ENCODE measurements around the gene DHX58.
A peak's percentile ranks its signal among the peaks of the same experiment; 100 is the strongest.

Gene DHX58

GRCh38 chr17:42087042-42087701 is 25.3 kb downstream of the DHX58 start:
- Histone ChIP-seq H3K27me3 (ENCODE audit: control insufficient read depth in 1 of 2, insufficient read depth in 2 of 2, low read length in 2 of 2) (peaks cover 8 to 19% of the 10 kb centered on the region in 2 donors), H3K9me3 (ENCODE audit: control insufficient read depth in 1 of 2, low read length in 2 of 2) (no peaks in the 10 kb centered on the region), H3K9ac (ENCODE audit: low read depth in 1 of 2, low read length in 2 of 2) (no peak overlapping the region), H3K4me1 (ENCODE audit: control insufficient read depth in 1 of 2, insufficient read depth in 2 of 2, low read length in 2 of 2) (no peaks in the 10 kb centered on the region), H3K27ac (ENCODE audit: low read depth, low read length) (no peak overlapping the region), H3K36me3 (ENCODE audit: control insufficient read depth in 1 of 2, insufficient read depth in 2 of 2, low read length in 2 of 2) (no peaks in the 10 kb centered on the region), H3K4me3 (ENCODE audit: low read depth in 1 of 2, low read length in 2 of 2) (no peak overlapping the region)

GRCh38 chr17:42081516-42082129 is 30.9 kb downstream of the DHX58 start:
- H3K9ac ChIP-seq (ENCODE audit: low read depth in 1 of 2, low read length in 2 of 2), result no peak overlapping the region

GRCh38 chr17:42079541-42079940 is 33.0 kb downstream of the DHX58 start:
- no peaks in the 10 kb centered on the region for H3K36me3 ChIP-seq (ENCODE audit: control insufficient read depth in 1 of 2, insufficient read depth in 2 of 2, low read length in 2 of 2)

More at GRCh38 chr17:42081516-42082129, 30.9 kb downstream of the DHX58 start:
- H3K27ac ChIP-seq (ENCODE audit: low read depth, low read length), result no peak overlapping the region
- no peaks in the 10 kb centered on the region for H3K36me3 ChIP-seq (ENCODE audit: control insufficient read depth in 1 of 2, insufficient read depth in 2 of 2, low read length in 2 of 2)
- no peaks in the 10 kb centered on the region for H3K9me3 ChIP-seq (ENCODE audit: control insufficient read depth in 1 of 2, low read length in 2 of 2)
- no peaks in the 10 kb centered on the region for H3K4me1 ChIP-seq (ENCODE audit: control insufficient read depth in 1 of 2, insufficient read depth in 2 of 2, low read length in 2 of 2)
- H3K4me3 ChIP-seq (ENCODE audit: low read depth in 1 of 2, low read length in 2 of 2), result no peak overlapping the region
- peaks cover 0 to 4% of the 10 kb centered on the region in 2 donors for H3K27me3 ChIP-seq (ENCODE audit: control insufficient read depth in 1 of 2, insufficient read depth in 2 of 2, low read length in 2 of 2)

GRCh38 chr17:42078396-42079043 is 34.0 kb downstream of the DHX58 start:
- no peaks in the 10 kb centered on the region for H3K9me3 ChIP-seq (ENCODE audit: control insufficient read depth in 1 of 2, low read length in 2 of 2)
- no peaks in the 10 kb centered on the region for H3K4me1 ChIP-seq (ENCODE audit: control insufficient read depth in 1 of 2, insufficient read depth in 2 of 2, low read length in 2 of 2)
- H3K9ac ChIP-seq (ENCODE audit: low read depth in 1 of 2, low read length in 2 of 2), result no peak overlapping the region
- peaks cover 0 to 4% of the 10 kb centered on the region in 2 donors for H3K27me3 ChIP-seq (ENCODE audit: control insufficient read depth in 1 of 2, insufficient read depth in 2 of 2, low read length in 2 of 2)
- no peak overlapping the region for H3K27ac ChIP-seq (ENCODE audit: low read depth, low read length)
- no peaks in the 10 kb centered on the region for H3K36me3 ChIP-seq (ENCODE audit: control insufficient read depth in 1 of 2, insufficient read depth in 2 of 2, low read length in 2 of 2)
- no peak overlapping the region for H3K4me3 ChIP-seq (ENCODE audit: low read depth in 1 of 2, low read length in 2 of 2)

More at GRCh38 chr17:42079541-42079940, 33.0 kb downstream of the DHX58 start:
- peaks cover 0 to 4% of the 10 kb centered on the region in 2 donors for H3K27me3 ChIP-seq (ENCODE audit: control insufficient read depth in 1 of 2, insufficient read depth in 2 of 2, low read length in 2 of 2)
- H3K4me3 ChIP-seq (ENCODE audit: low read depth in 1 of 2, low read length in 2 of 2), result no peak overlapping the region
- H3K27ac ChIP-seq (ENCODE audit: low read depth, low read length), result no peak overlapping the region
- H3K9me3 ChIP-seq (ENCODE audit: control insufficient read depth in 1 of 2, low read length in 2 of 2), result no peaks in the 10 kb centered on the region
- H3K4me1 ChIP-seq (ENCODE audit: control insufficient read depth in 1 of 2, insufficient read depth in 2 of 2, low read length in 2 of 2), result no peaks in the 10 kb centered on the region
- no peak overlapping the region for H3K9ac ChIP-seq (ENCODE audit: low read depth in 1 of 2, low read length in 2 of 2)

GRCh38 chr17:42077755-42078154 is 34.8 kb downstream of the DHX58 start:
- Histone ChIP-seq H3K4me3 (ENCODE audit: low read depth in 1 of 2, low read length in 2 of 2) (no peak overlapping the region), H3K9ac (ENCODE audit: low read depth in 1 of 2, low read length in 2 of 2) (no peak overlapping the region), H3K9me3 (ENCODE audit: control insufficient read depth in 1 of 2, low read length in 2 of 2) (no peaks in the 10 kb centered on the region), H3K36me3 (ENCODE audit: control insufficient read depth in 1 of 2, insufficient read depth in 2 of 2, low read length in 2 of 2) (no peaks in the 10 kb centered on the region), H3K4me1 (ENCODE audit: control insufficient read depth in 1 of 2, insufficient read depth in 2 of 2, low read length in 2 of 2) (no peaks in the 10 kb centered on the region), H3K27me3 (ENCODE audit: control insufficient read depth in 1 of 2, insufficient read depth in 2 of 2, low read length in 2 of 2) (peaks cover 0 to 4% of the 10 kb centered on the region in 2 donors), H3K27ac (ENCODE audit: low read depth, low read length) (no peak overlapping the region)

- no peaks in the 10 kb centered on the region for H3K9me3 ChIP-seq (ENCODE audit: control insufficient read depth in 1 of 2, low read length in 2 of 2)
- H3K4me3 ChIP-seq (ENCODE audit: low read depth in 1 of 2, low read length in 2 of 2), result no peak overlapping the region
- H3K9ac ChIP-seq (ENCODE audit: low read depth in 1 of 2, low read length in 2 of 2), result no peak overlapping the region
- H3K4me1 ChIP-seq (ENCODE audit: control insufficient read depth in 1 of 2, insufficient read depth in 2 of 2, low read length in 2 of 2), result peaks cover 0 to 2% of the 10 kb centered on the region in 2 donors
- H3K36me3 ChIP-seq (ENCODE audit: control insufficient read depth in 1 of 2, insufficient read depth in 2 of 2, low read length in 2 of 2), result no peaks in the 10 kb centered on the region
- no peak overlapping the region for H3K27ac ChIP-seq (ENCODE audit: low read depth, low read length)
- peaks cover 3 to 9% of the 10 kb centered on the region in 2 donors for H3K27me3 ChIP-seq (ENCODE audit: control insufficient read depth in 1 of 2, insufficient read depth in 2 of 2, low read length in 2 of 2)
Measured at GRCh38 chr17:42076797-42077559, 35.5 kb downstream of the DHX58 start.

GRCh38 chr17:42075789-42076188 is 36.7 kb downstream of the DHX58 start:
- Histone ChIP-seq H3K27me3 (ENCODE audit: control insufficient read depth in 1 of 2, insufficient read depth in 2 of 2, low read length in 2 of 2) (peaks cover 14 to 21% of the 10 kb centered on the region in 2 donors), H3K9me3 (ENCODE audit: control insufficient read depth in 1 of 2, low read length in 2 of 2) (no peaks in the 10 kb centered on the region), H3K9ac (ENCODE audit: low read depth in 1 of 2, low read length in 2 of 2) (no peak overlapping the region), H3K36me3 (ENCODE audit: control insufficient read depth in 1 of 2, insufficient read depth in 2 of 2, low read length in 2 of 2) (no peaks in the 10 kb centered on the region), H3K4me3 (ENCODE audit: low read depth in 1 of 2, low read length in 2 of 2) (no peak overlapping the region), H3K4me1 (ENCODE audit: control insufficient read depth in 1 of 2, insufficient read depth in 2 of 2, low read length in 2 of 2) (peaks cover 0 to 4% of the 10 kb centered on the region in 2 donors), H3K27ac (ENCODE audit: low read depth, low read length) (no peak overlapping the region)

- Histone ChIP-seq H3K4me3 (ENCODE audit: low read depth in 1 of 2, low read length in 2 of 2) (peak overlapping the region in 1 of 2 donors; percentile 47), H3K9me3 (ENCODE audit: control insufficient read depth in 1 of 2, low read length in 2 of 2) (no peaks in the 10 kb centered on the region), H3K9ac (ENCODE audit: low read depth in 1 of 2, low read length in 2 of 2) (no peak overlapping the region), H3K36me3 (ENCODE audit: control insufficient read depth in 1 of 2, insufficient read depth in 2 of 2, low read length in 2 of 2) (no peaks in the 10 kb centered on the region), H3K4me1 (ENCODE audit: control insufficient read depth in 1 of 2, insufficient read depth in 2 of 2, low read length in 2 of 2) (peaks cover under 1 to 4% of the 10 kb centered on the region in 2 donors), H3K27ac (ENCODE audit: low read depth, low read length) (no peak overlapping the region), H3K27me3 (ENCODE audit: control insufficient read depth in 1 of 2, insufficient read depth in 2 of 2, low read length in 2 of 2) (peaks cover 19 to 21% of the 10 kb centered on the region in 2 donors)
Measured at GRCh38 chr17:42072323-42073187, 40.0 kb downstream of the DHX58 start.

- Histone ChIP-seq H3K4me1 (ENCODE audit: control insufficient read depth in 1 of 2, insufficient read depth in 2 of 2, low read length in 2 of 2) (peaks cover 3 to 4% of the 10 kb centered on the region in 2 donors), H3K9ac (ENCODE audit: low read depth in 1 of 2, low read length in 2 of 2) (no peak overlapping the region), H3K27me3 (ENCODE audit: control insufficient read depth in 1 of 2, insufficient read depth in 2 of 2, low read length in 2 of 2) (peaks cover 19 to 21% of the 10 kb centered on the region in 2 donors), H3K27ac (ENCODE audit: low read depth, low read length) (no peak overlapping the region), H3K36me3 (ENCODE audit: control insufficient read depth in 1 of 2, insufficient read depth in 2 of 2, low read length in 2 of 2) (no peaks in the 10 kb centered on the region), H3K4me3 (ENCODE audit: low read depth in 1 of 2, low read length in 2 of 2) (peak overlapping the region in 1 of 2 donors; percentile 47), H3K9me3 (ENCODE audit: control insufficient read depth in 1 of 2, low read length in 2 of 2) (no peaks in the 10 kb centered on the region)
Measured at GRCh38 chr17:42071810-42072209, 40.7 kb downstream of the DHX58 start.
